Transverse colon (tissue), 4 donors: ENCODE results near the gene KIF21A. TPM values are rescaled to one million over a fixed set of nuclear protein-coding genes. Genes with fewer than 3 reads are reported as not detected.

Source experiments
- DNase-seq: peaks from one replicate; pipeline ENCODE4 v3.0.0-alpha.2; 2019
- H3K27ac ChIP-seq, 4 donors: fragments of 200-600 bp; sonication (generic); 2 replicates each; pipeline ENCODE4 v1.5.1; 2016 to 2018; ENCODE audit warnings: inconsistent platforms in 4 of 4
- H3K27me3 ChIP-seq: fragments of 200-600 bp; sonication (generic); 2 replicates; pipeline ENCODE4 v1.5.1; 2017; ENCODE audit warnings: inconsistent platforms
- H3K36me3 ChIP-seq, 4 donors: fragments of 200-600 bp; sonication (generic); 2 replicates each; pipeline ENCODE4 v1.5.1; 2017 to 2019; ENCODE audit warnings: inconsistent platforms in 4 of 4
- H3K4me1 ChIP-seq, 4 donors: fragments of 200-600 bp; sonication (generic); 2 replicates each; pipeline ENCODE4 v1.5.1; 2017 to 2020; ENCODE audit warnings: inconsistent platforms in 4 of 4
- H3K4me3 ChIP-seq, 4 donors: fragments of 200-600 bp; sonication (generic); 1 replicate in 1 of 4; 2 replicates in 3 of 4; pipeline versions ENCODE4 v1.5.1 to v1.6.1; 2017 to 2019; ENCODE audit warnings: inconsistent platforms in 4 of 4
- H3K9me3 ChIP-seq, 2 donors: fragments of 200-600 bp; sonication (generic); 2 replicates each; pipeline ENCODE4 v1.5.1; 2017 to 2019; ENCODE audit warnings: inconsistent platforms in 2 of 2
- CTCF ChIP-seq, 5 experiments: fragments of 200-600 bp in 3 of 5; fragments of 450-650 bp in 2 of 5; sonication (generic) in 3 of 5; IDR thresholded peaks; 1 replicate in 2 of 5; 2 replicates in 3 of 5; pipeline ENCODE4 v1.5.1; 2016 to 2017; ENCODE audit warnings: antibody characterized with exemption in 5 of 5, inconsistent platforms in 3 of 5, mild to moderate bottlenecking in 2 of 5, moderate library complexity in 1 of 5
- EP300 ChIP-seq: sonication (generic); formaldehyde crosslinking; IDR thresholded peaks from one replicate; pipeline ENCODE4 v1.6.1; 2017; ENCODE audit warnings: antibody characterized with exemption, low read depth
- POLR2A ChIP-seq: fragments of 450-650 bp; IDR thresholded peaks from one replicate; pipeline ENCODE4 v1.6.1; 2016; ENCODE audit warnings: antibody characterized with exemption, mild to moderate bottlenecking, moderate library complexity
- POLR2AphosphoS5 ChIP-seq, 3 donors: sonication (generic); formaldehyde crosslinking; IDR thresholded peaks; one replicate each; pipeline ENCODE4 v1.6.1; 2016; ENCODE audit warnings: antibody characterized with exemption in 3 of 3
- WGBS, 2 donors: methylation state at CpG; one replicate each; pipeline ENCODE4 v1.1.5; 2018; ENCODE audit warnings: low coverage in 1 of 2; 5-methylcytosine and 5-hydroxymethylcytosine counted together
- in situ Hi-C, 4 donors: fragments of 200-750 bp; cut with MboI; loops; one replicate each; pipeline versions ENCODE4 v1.15.0 to v1.15.1; 2017; ENCODE audit warnings: low sequenced_read_pairs in 3 of 4, low pct_ligation_motif_present in 1 of 4, low pct_unique_long_range_greater_than_20kb in 1 of 4
- intact Hi-C: fragments of 100-400 bp; cut with DNase I; formaldehyde crosslinking; loops from one replicate; pipeline ENCODE4 v1.15.1; 2023; ENCODE audit warnings: low total_unique reads
- total RNA-seq, 4 donors: library from RNA; depleted of rRNA; stranded (reverse); fragments of >200 nt; gene quantifications; one replicate each; pipeline ENCODE4 v1.1.0, GENCODE V29; 2016

Gene KIF21A
- total RNA-seq, 4 donors from 2014 or later: 23.6 to 40.6 (median 31.9) TPM

- H3K4me1 ChIP-seq: no peaks in the 10 kb centered on the region
- no peaks in the 10 kb centered on the region for H3K36me3 ChIP-seq
- in situ Hi-C loops (loop anchor here in 3 of 4 donors (10.0 to 25.0 kb wide), 4 partner anchors 121 to 1139 kb away; no protein-coding TSS in a partner anchor), intact Hi-C loops (no loop called here)
- no peaks in the 10 kb centered on the region for H3K27me3 ChIP-seq
- DNase-seq: no peak
- 79 to 80% methylated on average over 3 of the region's 3 CpGs for WGBS, 2 donors
- no peak overlapping the region for H3K4me3 ChIP-seq
- no peak overlapping the region for H3K27ac ChIP-seq
- H3K9me3 ChIP-seq: no peaks in the 10 kb centered on the region
- TF ChIP-seq POLR2AphosphoS5 (IDR thresholded peaks at IDR 0.05) (no peak), CTCF (IDR thresholded peaks at IDR 0.05) (no peak), POLR2A (no peak), EP300 (no peak)
These were observed 167.1 kb downstream of the KIF21A start for GRCh38 chr12:39275846-39276245.

GRCh38 chr12:39272871-39273655 is 169.9 kb downstream of the KIF21A start:
- 29 to 36% methylated on average over 8 of the region's 8 CpGs for WGBS, 2 donors
- TF ChIP-seq EP300 (no peak), POLR2AphosphoS5 (IDR thresholded peaks at IDR 0.05) (no peak), POLR2A (no peak), CTCF (IDR thresholded peaks at IDR 0.05) (peak; percentile 44 to 75 (median 67))
- no peaks in the 10 kb centered on the region for H3K4me1 ChIP-seq
- no peaks in the 10 kb centered on the region for H3K36me3 ChIP-seq
- H3K27ac ChIP-seq: no peak overlapping the region
- H3K9me3 ChIP-seq: no peaks in the 10 kb centered on the region
- intact Hi-C loops (no loop called here), in situ Hi-C loops (loop anchor here in 3 of 4 donors (10.0 to 25.0 kb wide), 6 partner anchors 118 to 1136 kb away; partner anchors contain the start of gene CPNE8 (in 1 of the 3))
- peak; percentile 20 for DNase-seq
- H3K4me3 ChIP-seq: no peak overlapping the region
- H3K27me3 ChIP-seq: no peaks in the 10 kb centered on the region

- no peaks in the 10 kb centered on the region for H3K27me3 ChIP-seq
- WGBS, 2 donors: 84 to 90% methylated on average over 2 to 5 of the region's 5 CpGs
- no peak for TF ChIP-seq POLR2A
- no peak for TF ChIP-seq EP300
- TF ChIP-seq POLR2AphosphoS5 (IDR thresholded peaks at IDR 0.05): no peak
- no peak for DNase-seq
- H3K36me3 ChIP-seq: no peaks in the 10 kb centered on the region
- intact Hi-C loops (no loop called here), in situ Hi-C loops (loop anchor here in 2 of 4 donors (25.0 kb wide), 3 partner anchors 357 to 1132 kb away; partner anchors contain the start of gene CPNE8 (in 1 of the 2))
- no peak overlapping the region for H3K4me3 ChIP-seq
- no peak overlapping the region for H3K27ac ChIP-seq
- no peaks in the 10 kb centered on the region for H3K9me3 ChIP-seq
- no peaks in the 10 kb centered on the region for H3K4me1 ChIP-seq
These were observed 173.4 kb downstream of the KIF21A start for GRCh38 chr12:39269492-39269891.

GRCh38 chr12:39267886-39268285 is 175.0 kb downstream of the KIF21A start:
- no peaks in the 10 kb centered on the region for H3K4me1 ChIP-seq
- no peaks in the 10 kb centered on the region for H3K36me3 ChIP-seq
- no peaks in the 10 kb centered on the region for H3K9me3 ChIP-seq
- no peak overlapping the region for H3K27ac ChIP-seq
- in situ Hi-C loops: loop anchor here in 2 of 4 donors (25.0 kb wide), 3 partner anchors 356 to 1131 kb away; partner anchors contain the start of gene CPNE8 (in 1 of the 2)
- DNase-seq: no peak
- no peak overlapping the region for H3K4me3 ChIP-seq
- 49 to 80% methylated on average over 1 of the region's 1 CpG for WGBS, 2 donors
- TF ChIP-seq POLR2AphosphoS5 (IDR thresholded peaks at IDR 0.05) (no peak), EP300 (no peak), POLR2A (no peak), CTCF (IDR thresholded peaks at IDR 0.05) (no peak)
- H3K27me3 ChIP-seq: no peaks in the 10 kb centered on the region
- intact Hi-C loops: no loop called here
